Liver (tissue), 9 donors: ENCODE results near the gene BCAS4. TPM values are rescaled to one million over a fixed set of nuclear protein-coding genes. Genes with fewer than 3 reads are reported as not detected.

Experiments
- DNase-seq: peaks from one replicate; pipeline ENCODE4 v3.0.0-alpha.2; 2017; ENCODE audit warnings: low spot score
- H3K27ac ChIP-seq, 2 donors: one replicate each; pipeline ENCODE4 v1.7.0; 2013; ENCODE audit warnings: inconsistent platforms in 2 of 2, low read length in 2 of 2, control low read depth in 1 of 2, low read depth in 1 of 2, mild to moderate bottlenecking in 1 of 2
- H3K27me3 ChIP-seq, 4 donors: one replicate each; pipeline versions ENCODE4 v1.6.1 to v1.7.0; 2013; ENCODE audit warnings: low read length in 3 of 4, inconsistent platforms in 1 of 4, mild to moderate bottlenecking in 1 of 4, moderate library complexity in 1 of 4; ENCODE audit not compliant: control insufficient read depth in 4 of 4, insufficient read depth in 4 of 4
- H3K36me3 ChIP-seq, 4 donors: one replicate each; pipeline versions ENCODE4 v1.6.1 to v1.7.0; 2013; ENCODE audit warnings: low read length in 3 of 4, mild to moderate bottlenecking in 3 of 4, low read depth in 1 of 4, moderate library complexity in 1 of 4; ENCODE audit not compliant: control insufficient read depth in 4 of 4, insufficient read depth in 3 of 4
- H3K4me1 ChIP-seq, 4 donors: one replicate each; pipeline versions ENCODE4 v1.6.1 to v1.7.0; 2013; ENCODE audit warnings: low read length in 3 of 4, mild to moderate bottlenecking in 3 of 4, moderate library complexity in 1 of 4; ENCODE audit not compliant: control insufficient read depth in 4 of 4, insufficient read depth in 4 of 4
- H3K4me3 ChIP-seq, 3 donors: one replicate each; pipeline versions ENCODE4 v1.6.1 to v1.7.0; 2013; ENCODE audit warnings: low read length in 3 of 3, control low read depth in 1 of 3, low read depth in 1 of 3, mild to moderate bottlenecking in 1 of 3
- H3K9ac ChIP-seq, 2 donors: one replicate each; pipeline ENCODE4 v1.7.0; 2013; ENCODE audit warnings: low read length in 2 of 2, mild to moderate bottlenecking in 2 of 2, moderate library complexity in 2 of 2, control low read depth in 1 of 2, low read depth in 1 of 2
- H3K9me3 ChIP-seq, 4 donors: one replicate each; pipeline versions ENCODE4 v1.6.1 to v1.7.0; 2013; ENCODE audit warnings: low read length in 3 of 4; ENCODE audit not compliant: control insufficient read depth in 4 of 4
- EGR1 ChIP-seq, 2 donors: IDR thresholded peaks; 2 replicates each; pipeline ENCODE4 v1.6.1; 2016 to 2018; ENCODE audit warnings: antibody characterized with exemption in 2 of 2, low read depth in 2 of 2
- FOXA2 ChIP-seq: IDR thresholded peaks from 2 replicates; pipeline ENCODE4 v1.6.1; 2016; ENCODE audit warnings: antibody characterized with exemption
- GABPA ChIP-seq, 2 donors: IDR thresholded peaks in 1 of 2; conservative IDR thresholded peaks in 1 of 2; 2 replicates each; pipeline ENCODE4 v1.6.1; 2016; ENCODE audit warnings: antibody characterized with exemption in 2 of 2, mild to moderate bottlenecking in 1 of 2, moderate library complexity in 1 of 2
- HNF4A ChIP-seq, 2 donors: conservative IDR thresholded peaks; 2 replicates each; pipeline ENCODE4 v1.6.1; 2016; ENCODE audit warnings: antibody characterized with exemption in 2 of 2, mild to moderate bottlenecking in 2 of 2
- JUND ChIP-seq, 2 donors: IDR thresholded peaks; 2 replicates each; pipeline ENCODE4 v1.6.1; 2016; ENCODE audit warnings: antibody characterized with exemption in 2 of 2
- MAX ChIP-seq: IDR thresholded peaks from 2 replicates; pipeline ENCODE4 v1.6.1; 2016; ENCODE audit warnings: antibody characterized with exemption
- NR2F2 ChIP-seq: IDR thresholded peaks from 2 replicates; pipeline ENCODE4 v1.6.1; 2016; ENCODE audit warnings: antibody characterized with exemption
- RAD21 ChIP-seq, 2 donors: IDR thresholded peaks; 2 replicates each; pipeline ENCODE4 v1.6.1; 2016; ENCODE audit warnings: antibody characterized with exemption in 2 of 2, mild to moderate bottlenecking in 2 of 2
- RXRA ChIP-seq, 2 donors: IDR thresholded peaks; 2 replicates each; pipeline ENCODE4 v1.6.1; 2017 to 2018; ENCODE audit warnings: antibody characterized with exemption in 2 of 2, mild to moderate bottlenecking in 1 of 2
- SP1 ChIP-seq: IDR thresholded peaks from 2 replicates; pipeline ENCODE4 v1.6.1; 2018; ENCODE audit warnings: antibody characterized with exemption, mild to moderate bottlenecking
- TAF1 ChIP-seq: conservative IDR thresholded peaks from 2 replicates; pipeline ENCODE4 v1.6.1; 2016; ENCODE audit warnings: antibody characterized with exemption, mild to moderate bottlenecking
- YY1 ChIP-seq: IDR thresholded peaks from 2 replicates; pipeline ENCODE4 v1.6.1; 2016; ENCODE audit warnings: antibody characterized with exemption, mild to moderate bottlenecking
- ZBTB33 ChIP-seq: IDR thresholded peaks from 2 replicates; pipeline ENCODE4 v1.6.1; 2016; ENCODE audit warnings: antibody characterized with exemption
- WGBS: extraction: QIAGEN DNeasy Blood & Tissue Kit; methylation state at CpG from one replicate; pipeline ENCODE4 v1.1.7; 2013; 5-methylcytosine and 5-hydroxymethylcytosine counted together
- polyA plus RNA-seq, 2 donors: library from polyadenylated mRNA; stranded (reverse) in 1 of 2; unstranded in 1 of 2; fragments of 200-250 nt in 1 of 2; fragments of >200 nt in 1 of 2; fragmentation: Nextera tagmentation in 1 of 2; extraction: Ambion mirVana in 1 of 2; gene quantifications; one replicate each; pipeline versions ENCODE4 v1.2.1 to v1.2.3, GENCODE V29; 2013 to 2015
- total RNA-seq, 2 donors: library from RNA; depleted of rRNA; stranded (reverse); fragments of >200 nt; gene quantifications; one replicate each; pipeline ENCODE4 v1.2.3, GENCODE V29; 2014
- TF ChIP-seq, protein P1 (sequence below): IDR thresholded peaks from 2 replicates; pipeline ENCODE4 v1.6.1; 2016; ENCODE audit warnings: antibody characterized with exemption, mild to moderate bottlenecking
- TF ChIP-seq, protein P2 (sequence below): fragments of 150-350 bp; IDR thresholded peaks from 2 replicates; pipeline ENCODE4 v1.5.1; 2017; ENCODE audit warnings: improper control_type of control experiment, low read depth, low read length; ENCODE audit not compliant: missing input control
- TF ChIP-seq, protein P3 (sequence below): IDR thresholded peaks from 2 replicates; pipeline ENCODE4 v1.6.1; 2016; ENCODE audit warnings: antibody characterized with exemption
- donor health status: healthy.
- donor health status: healthy.
- donor health status: healthy.
- donor health status: healthy.
- donor health status: healthy.

Gene BCAS4
- total and polyA plus RNA-seq, 4 donors, result 0.25 to 0.50 (median 0.47) TPM

GRCh38 chr20:50895111-50895830 lies 100.4 kb downstream of the BCAS4 start:
- Histone ChIP-seq H3K27me3 (no peaks in the 10 kb centered on the region), H3K9ac (no peak overlapping the region), H3K4me3 (no peak overlapping the region), H3K4me1 (peaks cover 0 to 6% (median under 1%) of the 10 kb centered on the region in 4 donors), H3K27ac (no peak overlapping the region), H3K9me3 (no peaks in the 10 kb centered on the region), H3K36me3 (peaks cover 4 to 57% (median 42%) of the 10 kb centered on the region in 4 donors)
- TF ChIP-seq RXRA (IDR thresholded peaks at IDR 0.05) (peak in 1 of 2 donors; percentile 6), NR2F2 (no peak), MAX (no peak), JUND (IDR thresholded peaks at IDR 0.05) (no peak), YY1 (peak; percentile 23), TAF1 (no peak), RAD21 (IDR thresholded peaks at IDR 0.05) (no peak), ZBTB33 (no peak), FOXA2 (no peak), SP1 (peak; percentile 24), HNF4A (conservative IDR thresholded peaks at IDR 0.05) (no peak), EGR1 (IDR thresholded peaks at IDR 0.05; ENCODE audit: low read depth in 2 of 2) (no peak), GABPA (IDR thresholded peaks at IDR 0.05 in 1 of 2, conservative IDR thresholded peaks at IDR 0.05 in 1 of 2) (no peak)
- TF ChIP-seq, protein P1, sequence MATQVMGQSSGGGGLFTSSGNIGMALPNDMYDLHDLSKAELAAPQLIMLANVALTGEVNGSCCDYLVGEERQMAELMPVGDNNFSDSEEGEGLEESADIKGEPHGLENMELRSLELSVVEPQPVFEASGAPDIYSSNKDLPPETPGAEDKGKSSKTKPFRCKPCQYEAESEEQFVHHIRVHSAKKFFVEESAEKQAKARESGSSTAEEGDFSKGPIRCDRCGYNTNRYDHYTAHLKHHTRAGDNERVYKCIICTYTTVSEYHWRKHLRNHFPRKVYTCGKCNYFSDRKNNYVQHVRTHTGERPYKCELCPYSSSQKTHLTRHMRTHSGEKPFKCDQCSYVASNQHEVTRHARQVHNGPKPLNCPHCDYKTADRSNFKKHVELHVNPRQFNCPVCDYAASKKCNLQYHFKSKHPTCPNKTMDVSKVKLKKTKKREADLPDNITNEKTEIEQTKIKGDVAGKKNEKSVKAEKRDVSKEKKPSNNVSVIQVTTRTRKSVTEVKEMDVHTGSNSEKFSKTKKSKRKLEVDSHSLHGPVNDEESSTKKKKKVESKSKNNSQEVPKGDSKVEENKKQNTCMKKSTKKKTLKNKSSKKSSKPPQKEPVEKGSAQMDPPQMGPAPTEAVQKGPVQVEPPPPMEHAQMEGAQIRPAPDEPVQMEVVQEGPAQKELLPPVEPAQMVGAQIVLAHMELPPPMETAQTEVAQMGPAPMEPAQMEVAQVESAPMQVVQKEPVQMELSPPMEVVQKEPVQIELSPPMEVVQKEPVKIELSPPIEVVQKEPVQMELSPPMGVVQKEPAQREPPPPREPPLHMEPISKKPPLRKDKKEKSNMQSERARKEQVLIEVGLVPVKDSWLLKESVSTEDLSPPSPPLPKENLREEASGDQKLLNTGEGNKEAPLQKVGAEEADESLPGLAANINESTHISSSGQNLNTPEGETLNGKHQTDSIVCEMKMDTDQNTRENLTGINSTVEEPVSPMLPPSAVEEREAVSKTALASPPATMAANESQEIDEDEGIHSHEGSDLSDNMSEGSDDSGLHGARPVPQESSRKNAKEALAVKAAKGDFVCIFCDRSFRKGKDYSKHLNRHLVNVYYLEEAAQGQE, result no peak
- TF ChIP-seq, protein P2, sequence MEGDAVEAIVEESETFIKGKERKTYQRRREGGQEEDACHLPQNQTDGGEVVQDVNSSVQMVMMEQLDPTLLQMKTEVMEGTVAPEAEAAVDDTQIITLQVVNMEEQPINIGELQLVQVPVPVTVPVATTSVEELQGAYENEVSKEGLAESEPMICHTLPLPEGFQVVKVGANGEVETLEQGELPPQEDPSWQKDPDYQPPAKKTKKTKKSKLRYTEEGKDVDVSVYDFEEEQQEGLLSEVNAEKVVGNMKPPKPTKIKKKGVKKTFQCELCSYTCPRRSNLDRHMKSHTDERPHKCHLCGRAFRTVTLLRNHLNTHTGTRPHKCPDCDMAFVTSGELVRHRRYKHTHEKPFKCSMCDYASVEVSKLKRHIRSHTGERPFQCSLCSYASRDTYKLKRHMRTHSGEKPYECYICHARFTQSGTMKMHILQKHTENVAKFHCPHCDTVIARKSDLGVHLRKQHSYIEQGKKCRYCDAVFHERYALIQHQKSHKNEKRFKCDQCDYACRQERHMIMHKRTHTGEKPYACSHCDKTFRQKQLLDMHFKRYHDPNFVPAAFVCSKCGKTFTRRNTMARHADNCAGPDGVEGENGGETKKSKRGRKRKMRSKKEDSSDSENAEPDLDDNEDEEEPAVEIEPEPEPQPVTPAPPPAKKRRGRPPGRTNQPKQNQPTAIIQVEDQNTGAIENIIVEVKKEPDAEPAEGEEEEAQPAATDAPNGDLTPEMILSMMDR, result no peak
- TF ChIP-seq, protein P3, sequence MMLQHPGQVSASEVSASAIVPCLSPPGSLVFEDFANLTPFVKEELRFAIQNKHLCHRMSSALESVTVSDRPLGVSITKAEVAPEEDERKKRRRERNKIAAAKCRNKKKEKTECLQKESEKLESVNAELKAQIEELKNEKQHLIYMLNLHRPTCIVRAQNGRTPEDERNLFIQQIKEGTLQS, result no peak
- no peak for DNase-seq
- WGBS, result 72% methylated on average over 8 of the region's 8 CpGs
